HTR-8/SVneo (cell line): Measurements from ENCODE around the gene NGEF.
A peak's percentile ranks its signal among the peaks of the same experiment; 100 is the strongest.

Source experiments
- DNase-seq: peaks from one replicate; pipeline ENCODE4 v3.0.0; 2011; ENCODE audit warnings: low spot score, mixed read lengths; ENCODE audit not compliant: insufficient read length
- FAIRE-seq: peaks from 2 replicates; lab custom pipeline; 2011; peaks lifted over from hg19 to GRCh38; lab: Jason Lieb, UNC

Gene NGEF

GRCh38 chr2:233003658-233004555 lies 9.1 kb downstream of the NGEF start:
- FAIRE-seq, result no peak
- no peak for DNase-seq

- FAIRE-seq (no peak), DNase-seq (no peak)
Observed at GRCh38 chr2:233002829-233003657, 10.0 kb downstream of the NGEF start.

GRCh38 chr2:233000886-233001750 lies 11.9 kb downstream of the NGEF start:
- no peak for DNase-seq
- FAIRE-seq, result no peak

GRCh38 chr2:232999354-232999753 lies 13.7 kb downstream of the NGEF start:
- DNase-seq (no peak), FAIRE-seq (no peak)

- DNase-seq (no peak), FAIRE-seq (no peak)
Observed at GRCh38 chr2:232998666-232998985, 14.4 kb downstream of the NGEF start.

GRCh38 chr2:232997749-232998665 lies 15.0 kb downstream of the NGEF start:
- DNase-seq (no peak), FAIRE-seq (no peak)

- no peak for FAIRE-seq
- DNase-seq, result no peak
Observed at GRCh38 chr2:232994446-232994845, 18.6 kb downstream of the NGEF start.

GRCh38 chr2:232993231-232993821 lies 19.7 kb downstream of the NGEF start:
- FAIRE-seq, result peak; percentile 26
- DNase-seq, result no peak

- DNase-seq (no peak), FAIRE-seq (peak; percentile 46)
Observed at GRCh38 chr2:232986155-232986554, 26.9 kb downstream of the NGEF start.

GRCh38 chr2:232984451-232985207 lies 28.4 kb downstream of the NGEF start:
- FAIRE-seq (no peak), DNase-seq (no peak)

- DNase-seq (no peak), FAIRE-seq (no peak)
Observed at GRCh38 chr2:232983669-232984140, 29.4 kb downstream of the NGEF start.

GRCh38 chr2:232982926-232983668 lies 30.0 kb downstream of the NGEF start:
- DNase-seq (no peak), FAIRE-seq (no peak)

GRCh38 chr2:232981767-232982360 lies 31.2 kb downstream of the NGEF start:
- DNase-seq, result no peak
- FAIRE-seq, result no peak

- DNase-seq (no peak), FAIRE-seq (no peak)
Observed at GRCh38 chr2:232981356-232981755, 31.7 kb downstream of the NGEF start.

GRCh38 chr2:232980683-232981082 lies 32.4 kb downstream of the NGEF start:
- FAIRE-seq (no peak), DNase-seq (no peak)

- peak; percentile 88 for FAIRE-seq
- peak; percentile 79 for DNase-seq
Observed at GRCh38 chr2:232979871-232980461, 33.1 kb downstream of the NGEF start.
